KMS-11 (cell line): ENCODE results near the gene PLD4.

Experiments
- H2AFZ ChIP-seq: fragments of 200-600 bp; sonication (generic); 2 replicates; pipeline ENCODE4 v1.6.1; 2016; ENCODE audit warnings: antibody characterized with exemption, mixed run types, low read depth
- H3K27ac ChIP-seq: fragments of 200-600 bp; sonication (generic); 2 replicates; pipeline ENCODE4 v1.6.1; 2016; ENCODE audit warnings: mild to moderate bottlenecking, mixed run types
- H3K27me3 ChIP-seq: fragments of 200-600 bp; sonication (generic); 2 replicates; pipeline ENCODE4 v1.6.1; 2017; ENCODE audit warnings: mild to moderate bottlenecking, low read depth, mixed run types, moderate library complexity; ENCODE audit not compliant: insufficient read depth
- H3K36me3 ChIP-seq: fragments of 200-600 bp; sonication (generic); 2 replicates; pipeline ENCODE4 v1.6.1; 2017; ENCODE audit warnings: mild to moderate bottlenecking, mixed run types; ENCODE audit not compliant: insufficient read depth
- H3K4me1 ChIP-seq: fragments of 200-600 bp; sonication (generic); 2 replicates; pipeline ENCODE4 v1.6.1; 2016; ENCODE audit warnings: mild to moderate bottlenecking, low read depth, mixed run types; ENCODE audit not compliant: poor library complexity, severe bottlenecking
- H3K4me2 ChIP-seq: fragments of 200-600 bp; sonication (generic); 2 replicates; pipeline ENCODE4 v1.7.0; 2016; ENCODE audit warnings: mild to moderate bottlenecking, mixed run types
- H3K4me3 ChIP-seq: fragments of 200-600 bp; sonication (generic); IDR thresholded peaks from 2 replicates; pipeline ENCODE4 v1.6.1; 2017; ENCODE audit warnings: low read depth, low read length, mixed read lengths; ENCODE audit not compliant: insufficient read depth
- H3K79me2 ChIP-seq: fragments of 200-600 bp; sonication (generic); 2 replicates; pipeline ENCODE4 v1.6.1; 2016; ENCODE audit warnings: low read depth, mixed run types; ENCODE audit not compliant: insufficient read depth
- H3K9ac ChIP-seq: fragments of 200-600 bp; sonication (generic); 2 replicates; pipeline ENCODE4 v1.6.1; 2016; ENCODE audit warnings: mild to moderate bottlenecking, mixed run types
- H4K20me1 ChIP-seq: fragments of 200-600 bp; sonication (generic); 2 replicates; pipeline ENCODE4 v1.6.1; 2016; ENCODE audit warnings: mild to moderate bottlenecking, mixed run types; ENCODE audit not compliant: insufficient read depth
- CTCF ChIP-seq: fragments of 200-600 bp; sonication (generic); conservative IDR thresholded peaks from 2 replicates; pipeline ENCODE4 v1.6.1; 2017; ENCODE audit warnings: low read depth, mild to moderate bottlenecking, antibody characterized with exemption, low read length, moderate library complexity, mixed read lengths

Gene PLD4

DNA sequence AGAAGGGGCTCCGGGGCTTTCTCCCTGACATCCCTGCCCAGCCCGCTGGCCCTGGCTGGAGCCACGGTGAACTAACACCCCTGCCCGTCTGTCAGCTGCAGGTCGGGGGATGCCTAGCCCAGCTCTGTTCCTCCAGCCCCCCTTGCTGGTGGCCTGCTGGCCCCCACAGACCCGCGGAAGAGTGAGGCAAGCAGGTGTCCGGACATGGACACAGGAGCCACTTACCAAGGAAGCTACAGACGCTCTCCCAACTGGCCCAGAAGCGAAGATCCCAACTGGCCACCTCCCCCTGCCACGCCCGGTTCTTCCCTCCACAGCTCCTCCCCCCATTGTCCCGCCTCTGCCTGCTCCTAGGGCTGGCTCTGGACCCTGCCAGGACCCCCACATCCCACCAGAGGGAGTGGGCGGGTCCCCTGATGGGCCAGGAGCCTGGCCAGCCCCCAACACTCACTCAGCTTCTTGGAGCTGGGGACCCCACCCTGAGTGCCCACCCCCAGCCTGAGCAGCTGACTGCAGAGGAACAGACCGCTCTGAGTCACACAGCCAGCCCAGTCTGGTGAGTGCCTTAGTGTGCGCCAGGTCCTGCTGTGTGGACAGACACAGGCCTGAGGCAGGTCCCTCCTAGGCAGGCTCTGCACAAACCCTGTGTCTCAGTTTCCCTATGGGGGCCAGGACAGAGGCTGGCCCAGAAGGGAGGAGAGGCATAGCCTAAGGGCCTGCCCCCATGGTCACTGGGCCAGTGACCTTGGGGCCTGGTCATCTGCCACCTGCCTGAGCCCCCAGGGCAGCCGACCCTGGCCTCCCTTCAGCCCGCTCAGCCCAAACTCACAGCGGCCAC is 45.8 kb downstream of the PLD4 start:
- Histone ChIP-seq H3K4me3 (no peak overlapping the region), H4K20me1 (no peaks in the 10 kb centered on the region), H2AFZ (no peak overlapping the region), H3K9ac (no peak overlapping the region), H3K36me3 (no peaks in the 10 kb centered on the region), H3K27ac (no peak overlapping the region), H3K4me2 (no peak overlapping the region), H3K79me2 (no peaks in the 10 kb centered on the region), H3K4me1 (peaks cover 2% of the 10 kb centered on the region), H3K27me3 (no peaks in the 10 kb centered on the region)
- no peak for TF ChIP-seq CTCF

- H3K4me3 ChIP-seq: no peak overlapping the region
- TF ChIP-seq CTCF: no peak
- no peak overlapping the region for H3K9ac ChIP-seq
- H3K27me3 ChIP-seq: no peaks in the 10 kb centered on the region
- no peaks in the 10 kb centered on the region for H3K36me3 ChIP-seq
- H2AFZ ChIP-seq: no peak overlapping the region
- peaks cover 10% of the 10 kb centered on the region for H3K4me1 ChIP-seq
- H3K4me2 ChIP-seq: no peak overlapping the region
- H3K79me2 ChIP-seq: no peaks in the 10 kb centered on the region
- H4K20me1 ChIP-seq: no peaks in the 10 kb centered on the region
- H3K27ac ChIP-seq: no peak overlapping the region
These were observed 47.0 kb downstream of the PLD4 start for GRCh38 chr14:104971447-104972240.

GRCh38 chr14:104972301-104973134 is 47.8 kb downstream of the PLD4 start:
- Histone ChIP-seq H3K4me1 (peaks cover 10% of the 10 kb centered on the region), H2AFZ (no peak overlapping the region), H3K9ac (no peak overlapping the region), H3K36me3 (no peaks in the 10 kb centered on the region), H3K4me3 (no peak overlapping the region), H3K27me3 (no peaks in the 10 kb centered on the region), H4K20me1 (no peaks in the 10 kb centered on the region), H3K4me2 (no peak overlapping the region), H3K79me2 (no peaks in the 10 kb centered on the region), H3K27ac (no peak overlapping the region)
- no peak for TF ChIP-seq CTCF

- H3K27ac ChIP-seq: no peak overlapping the region
These were observed 48.4 kb downstream of the PLD4 start for GRCh38 chr14:104973135-104973384.

More at GRCh38 chr14:104973135-104973384, 48.4 kb downstream of the PLD4 start:
- no peaks in the 10 kb centered on the region for H3K27me3 ChIP-seq
- H3K9ac ChIP-seq: no peak overlapping the region
- no peak overlapping the region for H2AFZ ChIP-seq
- no peak overlapping the region for H3K4me2 ChIP-seq
- no peaks in the 10 kb centered on the region for H3K36me3 ChIP-seq
- peaks cover 10% of the 10 kb centered on the region for H3K4me1 ChIP-seq
- H4K20me1 ChIP-seq: no peaks in the 10 kb centered on the region
- H3K79me2 ChIP-seq: no peaks in the 10 kb centered on the region
- no peak overlapping the region for H3K4me3 ChIP-seq
- no peak for TF ChIP-seq CTCF
